Stimulated activated CD8-positive, alpha-beta memory T cell treated with anti-CD3 and anti-CD28 coated beads, Interleukin-2, amount 100 ng/mL, for 48 hours (primary cell): ENCODE results near the gene PANK4.
A peak's percentile ranks its signal among the peaks of the same experiment; 100 is the strongest.

ENCODE experiments used
- DNase-seq, 2 donors: peaks; one replicate each; pipeline ENCODE4 v3.0.0-alpha.2; 2020; ENCODE audit warnings: low read depth in 2 of 2

PANK4 gene

GRCh38 chr1:2528966-2529783 lies 2.8 kb upstream of the PANK4 start:
- DNase-seq: no peak

- DNase-seq: no peak
Measured at GRCh38 chr1:2528611-2528965, 2.2 kb upstream of the PANK4 start.

GRCh38 chr1:2528016-2528415 lies 1.6 kb upstream of the PANK4 start:
- DNase-seq: no peak

- no peak for DNase-seq
Measured at GRCh38 chr1:2527556-2527860, 1.1 kb upstream of the PANK4 start.

GRCh38 chr1:2526824-2527555 lies 594 bp upstream of the PANK4 start:
- peak in 1 of 2 donors; percentile 61 for DNase-seq

- no peak for DNase-seq
Measured at GRCh38 chr1:2525572-2525919, 850 bp downstream of the PANK4 start.

- peak in 1 of 2 donors; percentile 35 for DNase-seq
Measured at GRCh38 chr1:2523891-2524609, 2.3 kb downstream of the PANK4 start.

- DNase-seq: peak in 1 of 2 donors; percentile 29
Measured at GRCh38 chr1:2523191-2523890, 3.1 kb downstream of the PANK4 start.

GRCh38 chr1:2522230-2522629 lies 4.2 kb downstream of the PANK4 start:
- DNase-seq: no peak

GRCh38 chr1:2520806-2521205 lies 5.6 kb downstream of the PANK4 start:
- no peak for DNase-seq

- no peak for DNase-seq
Measured at GRCh38 chr1:2520206-2520605, 6.2 kb downstream of the PANK4 start.

- DNase-seq: no peak
Measured at GRCh38 chr1:2519729-2520128, 6.7 kb downstream of the PANK4 start.

GRCh38 chr1:2519029-2519685 lies 7.2 kb downstream of the PANK4 start:
- no peak for DNase-seq

- no peak for DNase-seq
Measured at GRCh38 chr1:2518528-2518927, 7.9 kb downstream of the PANK4 start.

- DNase-seq: no peak
Measured at GRCh38 chr1:2517966-2518365, 8.4 kb downstream of the PANK4 start.

- DNase-seq: no peak
Measured at GRCh38 chr1:2516946-2517345, 9.4 kb downstream of the PANK4 start.

- DNase-seq: no peak
Measured at GRCh38 chr1:2516124-2516523, 10.3 kb downstream of the PANK4 start.

GRCh38 chr1:2515763-2516080 lies 10.7 kb downstream of the PANK4 start:
- no peak for DNase-seq

GRCh38 chr1:2514863-2515762 lies 11.3 kb downstream of the PANK4 start:
- DNase-seq: no peak

- no peak for DNase-seq
Measured at GRCh38 chr1:2513939-2514652, 12.3 kb downstream of the PANK4 start.
